Prostate gland (tissue), 2 donors: ENCODE measurements around the gene A2ML1. TPM values are rescaled to one million over a fixed set of nuclear protein-coding genes. Genes with fewer than 3 reads are reported as not detected.
"Not testable (repeated sequence)": the region's sequence is repeated elsewhere in the genome, so short reads cannot be mapped to it uniquely, and the experiment has no call there.

ENCODE experiments used
- DNase-seq: peaks from one replicate; pipeline ENCODE4 v3.0.0-alpha.2; 2019; ENCODE audit warnings: low spot score
- H3K27ac ChIP-seq, 2 donors: fragments of 200-600 bp; sonication (generic); 2 replicates each; pipeline ENCODE4 v1.5.1; 2017 to 2019
- H3K27me3 ChIP-seq: fragments of 200-600 bp; sonication (generic); replicated peaks from 2 replicates; pipeline ENCODE4 v1.5.1; 2019; ENCODE audit not compliant: insufficient read depth
- H3K36me3 ChIP-seq, 2 donors: fragments of 200-600 bp; sonication (generic); 1 replicate in 1 of 2; 2 replicates in 1 of 2; pipeline versions ENCODE4 v1.5.1 to v1.8.1; 2017 to 2019
- H3K4me1 ChIP-seq: fragments of 200-600 bp; sonication (generic); replicated peaks from 2 replicates; pipeline ENCODE4 v1.5.1; 2019
- H3K4me3 ChIP-seq, 2 donors: fragments of 200-600 bp; sonication (generic); 2 replicates each; pipeline ENCODE4 v1.5.1; 2017 to 2019
- H3K9me3 ChIP-seq: fragments of 200-600 bp; sonication (generic); 2 replicates; pipeline ENCODE4 v1.5.1; 2017
- CTCF ChIP-seq, 4 experiments: fragments of 200-600 bp in 2 of 4; fragments of 450-650 bp in 2 of 4; sonication (generic) in 2 of 4; IDR thresholded peaks; 1 replicate in 3 of 4; 2 replicates in 1 of 4; pipeline ENCODE4 v1.5.1; 2016 to 2019; ENCODE audit warnings: antibody characterized with exemption in 4 of 4, mild to moderate bottlenecking in 2 of 4, moderate library complexity in 2 of 4
- POLR2A ChIP-seq: fragments of 450-650 bp; IDR thresholded peaks from one replicate; pipeline ENCODE4 v1.6.1; 2016; ENCODE audit warnings: antibody characterized with exemption, mild to moderate bottlenecking
- POLR2AphosphoS5 ChIP-seq: sonication (generic); formaldehyde crosslinking; IDR thresholded peaks from one replicate; pipeline ENCODE4 v1.6.1; 2017; ENCODE audit warnings: antibody characterized with exemption
- WGBS: methylation state at CpG from one replicate; pipeline ENCODE4 v1.1.5; 2018; 5-methylcytosine and 5-hydroxymethylcytosine counted together
- intact Hi-C: fragments of 100-400 bp; cut with DNase I; formaldehyde crosslinking; loops from one replicate; pipeline ENCODE4 v1.14.2; 2022
- total RNA-seq, 2 donors: library from RNA; depleted of rRNA; stranded (reverse); fragments of >200 nt; gene quantifications; one replicate each; pipeline ENCODE4 v1.1.0, GENCODE V29; 2016

A2ML1 gene
- total RNA-seq, 2 donors from 2014 or later: 1.6 to 43.7 TPM

GRCh38 chr12:8816448-8817050 lies 5.9 kb upstream of the A2ML1 start:
- no peaks in the 10 kb centered on the region for H3K4me1 ChIP-seq
- DNase-seq: no peak
- WGBS: 87% methylated on average over 3 of the region's 3 CpGs
- H3K27me3 ChIP-seq: no peaks in the 10 kb centered on the region
- no peak overlapping the region for H3K27ac ChIP-seq
- intact Hi-C loops: no loop called here
- no peaks in the 10 kb centered on the region for H3K9me3 ChIP-seq
- no peak overlapping the region for H3K4me3 ChIP-seq
- no peak for TF ChIP-seq POLR2A
- no peak for TF ChIP-seq CTCF (IDR thresholded peaks at IDR 0.05)
- no peak for TF ChIP-seq POLR2AphosphoS5
- H3K36me3 ChIP-seq: no peaks in the 10 kb centered on the region

GRCh38 chr12:8817856-8818255 lies 4.6 kb upstream of the A2ML1 start:
- Histone ChIP-seq H3K4me1 (no peaks in the 10 kb centered on the region), H3K9me3 (no peaks in the 10 kb centered on the region), H3K27me3 (no peaks in the 10 kb centered on the region), H3K27ac (no peak overlapping the region), H3K36me3 (no peaks in the 10 kb centered on the region), H3K4me3 (no peak overlapping the region)
- intact Hi-C loops: no loop called here
- 89% methylated on average over 1 of the region's 1 CpG for WGBS
- no peak for DNase-seq
- no peak for TF ChIP-seq POLR2AphosphoS5
- no peak for TF ChIP-seq CTCF (IDR thresholded peaks at IDR 0.05)
- no peak for TF ChIP-seq POLR2A

GRCh38 chr12:8818526-8818925 lies 3.9 kb upstream of the A2ML1 start:
- TF ChIP-seq CTCF (IDR thresholded peaks at IDR 0.05): no peak
- TF ChIP-seq POLR2A: no peak
- TF ChIP-seq POLR2AphosphoS5: no peak
- Histone ChIP-seq H3K36me3 (no peaks in the 10 kb centered on the region), H3K27me3 (no peaks in the 10 kb centered on the region), H3K4me1 (peaks cover 2% of the 10 kb centered on the region), H3K27ac (no peak overlapping the region), H3K9me3 (no peaks in the 10 kb centered on the region), H3K4me3 (no peak overlapping the region)
- 84% methylated on average over 2 of the region's 2 CpGs for WGBS
- intact Hi-C loops: no loop called here
- no peak for DNase-seq

- Histone ChIP-seq H3K27me3 (no peaks in the 10 kb centered on the region), H3K36me3 (no peaks in the 10 kb centered on the region), H3K9me3 (no peaks in the 10 kb centered on the region), H3K4me1 (peaks cover 3% of the 10 kb centered on the region), H3K27ac (no peak overlapping the region), H3K4me3 (no peak overlapping the region)
- DNase-seq: no peak
- TF ChIP-seq POLR2A: no peak
- TF ChIP-seq POLR2AphosphoS5: no peak
- no peak for TF ChIP-seq CTCF (IDR thresholded peaks at IDR 0.05)
- intact Hi-C loops: no loop called here
- WGBS: 24% methylated on average over 5 of the region's 5 CpGs
Observed at GRCh38 chr12:8819666-8819980, 2.8 kb upstream of the A2ML1 start.

- H3K4me3 ChIP-seq, H3K27ac ChIP-seq, H3K4me1 ChIP-seq, H3K27me3 ChIP-seq, H3K36me3 ChIP-seq, DNase-seq, H3K9me3 ChIP-seq: not testable (repeated sequence)
- 87% methylated on average over 8 of the region's 8 CpGs for WGBS
- intact Hi-C loops: loop anchor here (5.0 kb wide), 1 partner anchor 139 kb away; no protein-coding TSS in a partner anchor
Observed at GRCh38 chr12:8820676-8821407, 1.6 kb upstream of the A2ML1 start.
